Frontal cortex (tissue), 4 donors: ENCODE results near the gene FAM53A. TPM values are rescaled to one million over a fixed set of nuclear protein-coding genes. Genes with fewer than 3 reads are reported as not detected.
"Not testable (repeated sequence)": the region's sequence is repeated elsewhere in the genome, so short reads cannot be mapped to it uniquely, and the experiment has no call there.

Source experiments
- DNase-seq, 2 donors: peaks; one replicate each; pipeline ENCODE4 v3.0.0; 2012; ENCODE audit warnings: low spot score in 2 of 2
- FAIRE-seq: peaks from 2 replicates; lab custom pipeline; 2012; peaks lifted over from hg19 to GRCh38; lab: Jason Lieb, UNC
- total RNA-seq: library from RNA; depleted of rRNA; stranded (reverse); fragments of >200 nt; gene quantifications from one replicate; pipeline ENCODE4 v1.2.3, GENCODE V29; 2014
- donor health status: control.
- donor health status: control.
- donor health status: control.

Gene FAM53A
- total RNA-seq, 1 donor from 2014 or later = 0.82 TPM

DNA sequence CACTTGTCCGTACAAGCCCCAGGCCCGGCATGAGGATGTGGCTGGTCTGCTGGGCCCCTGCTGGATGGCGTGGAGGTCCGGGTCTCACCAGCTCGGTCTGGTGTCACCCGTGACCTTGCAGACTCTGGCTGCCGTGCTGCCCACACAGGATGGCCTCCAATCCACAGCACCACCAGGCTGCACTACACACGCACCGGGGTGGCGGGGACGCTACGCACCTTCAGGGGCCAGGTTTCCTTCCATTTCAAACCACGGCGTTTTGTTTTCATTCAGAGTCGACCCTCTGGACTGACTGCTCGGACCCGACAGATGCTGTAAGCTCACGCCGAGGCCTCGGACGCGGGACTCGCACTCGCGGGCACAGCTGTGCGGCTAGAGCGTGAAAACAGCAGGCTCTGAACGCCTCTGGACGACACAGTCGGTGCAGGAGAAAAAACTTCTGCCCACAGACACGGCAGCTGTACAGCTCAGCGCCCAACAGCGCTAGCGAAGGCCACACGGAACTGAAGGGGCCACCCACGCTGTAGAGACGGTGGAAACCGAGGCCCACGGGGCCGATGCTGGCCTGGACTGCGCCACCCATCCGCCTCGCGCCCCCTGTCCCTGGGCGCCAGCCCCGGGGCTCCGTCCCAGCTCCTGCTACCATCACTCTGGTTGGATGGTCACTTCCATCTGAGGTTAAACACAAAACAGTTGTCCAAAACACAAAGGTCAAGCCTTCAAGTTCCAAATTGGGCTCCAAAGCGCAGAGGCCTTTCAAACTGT lies 40.0 kb downstream of the FAM53A start:
- DNase-seq = no peak
- FAIRE-seq = no peak

DNA sequence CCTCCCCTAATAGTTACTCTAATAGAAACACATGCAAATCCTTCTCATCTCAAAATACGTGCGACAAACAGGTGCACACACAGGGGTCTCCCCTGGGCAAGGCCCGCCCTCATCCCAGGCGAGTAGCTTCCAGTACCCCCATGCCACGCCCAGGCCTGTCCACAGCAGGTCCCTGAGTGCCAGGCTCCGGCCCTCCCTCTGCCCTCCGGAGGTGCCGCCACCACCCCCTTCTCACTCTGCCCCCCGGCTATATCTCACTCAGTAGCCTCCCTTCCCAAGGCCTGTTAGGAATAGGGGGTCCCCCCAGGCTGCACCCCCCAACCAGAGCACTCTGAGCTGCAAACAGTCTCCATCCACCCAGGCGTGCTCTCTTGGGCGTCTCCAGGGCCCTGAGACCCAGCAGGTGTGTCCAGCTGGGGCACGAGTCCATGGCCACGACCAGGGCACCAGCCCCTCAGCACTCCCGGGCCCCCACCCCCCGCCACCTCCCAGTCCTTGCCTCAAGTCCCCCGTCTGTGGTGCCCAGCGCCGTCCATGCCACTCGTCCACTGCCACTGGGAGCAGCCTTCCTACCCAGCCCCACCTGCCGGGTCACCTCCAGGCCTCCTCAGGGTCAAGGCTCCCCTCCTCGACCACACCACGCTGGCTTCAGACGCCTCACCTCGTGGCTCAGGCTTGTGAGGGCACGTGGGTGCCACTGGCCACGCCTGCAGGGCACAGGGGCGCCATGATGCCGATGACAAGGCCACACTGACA lies 41.7 kb downstream of the FAM53A start:
- DNase-seq (no peak), FAIRE-seq (no peak)

DNA sequence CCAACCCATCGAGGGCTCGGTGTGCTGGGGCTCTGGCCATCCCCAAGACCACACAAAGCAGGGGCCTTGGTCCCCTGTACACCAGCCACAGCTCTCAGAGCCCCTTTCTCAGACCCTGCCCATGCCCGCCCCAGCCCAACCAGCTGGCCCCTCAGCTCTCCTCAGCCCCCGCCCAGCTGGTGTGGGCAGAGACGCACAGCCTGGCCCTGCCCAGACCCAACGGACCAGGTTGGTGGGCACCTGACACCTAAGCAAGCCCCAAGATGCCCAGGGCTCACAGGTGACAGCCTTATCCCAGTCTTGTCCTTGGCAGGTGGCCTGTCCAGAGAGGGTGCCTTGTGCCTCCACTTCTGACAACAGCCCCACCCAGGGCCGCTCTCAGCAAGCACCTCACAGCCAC lies 42.4 kb downstream of the FAM53A start:
- no peak for FAIRE-seq
- DNase-seq = no peak

DNA sequence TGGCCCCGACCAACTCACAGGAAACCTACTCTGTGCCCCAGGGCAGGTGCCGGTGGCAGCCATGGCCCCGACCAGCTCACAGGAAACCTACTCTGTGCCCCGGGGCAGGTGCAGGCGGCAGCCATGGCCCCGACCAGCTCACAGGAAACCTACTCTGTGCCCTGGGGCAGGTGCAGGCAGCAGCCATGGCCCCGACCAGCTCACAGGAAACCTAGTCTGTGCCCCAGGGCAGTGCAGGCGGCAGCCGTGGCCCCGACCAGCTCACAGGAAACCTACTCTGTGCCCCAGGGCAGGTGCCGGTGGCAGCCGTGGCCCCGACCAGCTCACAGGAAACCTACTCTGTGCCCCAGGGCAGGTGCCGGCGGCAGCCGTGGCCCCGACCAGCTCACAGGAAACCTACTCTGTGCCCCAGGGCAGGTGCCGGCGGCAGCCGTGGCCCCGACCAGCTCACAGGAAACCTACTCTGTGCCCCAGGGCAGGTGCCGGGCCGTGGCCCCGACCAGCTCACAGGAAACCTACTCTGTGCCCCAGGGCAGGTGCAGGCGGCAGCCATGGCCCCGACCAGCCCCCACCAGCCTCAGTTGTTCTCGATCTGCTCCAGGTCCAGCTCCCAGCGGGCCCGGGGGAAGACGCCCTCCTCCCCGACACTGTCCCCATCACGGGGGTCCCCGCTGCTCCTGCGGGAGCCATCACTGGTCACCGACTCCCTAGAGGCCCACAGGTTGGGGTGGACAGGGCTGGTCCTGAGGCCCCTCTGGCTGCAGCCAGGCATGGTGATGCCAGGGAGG lies 43.2 kb downstream of the FAM53A start:
- FAIRE-seq, DNase-seq: not testable (repeated sequence)

DNA sequence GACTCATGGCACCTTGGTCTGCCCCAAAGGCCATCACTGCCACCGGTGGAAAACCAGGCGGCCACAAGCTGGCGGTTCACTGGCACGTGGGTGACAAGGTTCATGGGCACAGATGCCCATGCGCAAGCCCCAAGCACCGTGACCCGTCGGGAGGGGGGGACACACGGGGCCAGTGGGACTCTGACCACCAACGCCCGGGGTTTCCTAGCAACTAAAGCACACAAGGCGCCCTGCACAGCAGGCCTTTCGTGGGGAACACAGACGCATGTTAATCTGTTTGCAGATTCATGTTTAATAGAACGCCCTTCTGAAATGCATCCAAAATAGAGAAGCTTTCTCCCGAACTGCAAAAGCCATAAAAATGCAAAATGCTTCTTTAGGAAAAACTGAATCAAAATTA lies 43.9 kb downstream of the FAM53A start:
- DNase-seq = no peak
- no peak for FAIRE-seq

DNA sequence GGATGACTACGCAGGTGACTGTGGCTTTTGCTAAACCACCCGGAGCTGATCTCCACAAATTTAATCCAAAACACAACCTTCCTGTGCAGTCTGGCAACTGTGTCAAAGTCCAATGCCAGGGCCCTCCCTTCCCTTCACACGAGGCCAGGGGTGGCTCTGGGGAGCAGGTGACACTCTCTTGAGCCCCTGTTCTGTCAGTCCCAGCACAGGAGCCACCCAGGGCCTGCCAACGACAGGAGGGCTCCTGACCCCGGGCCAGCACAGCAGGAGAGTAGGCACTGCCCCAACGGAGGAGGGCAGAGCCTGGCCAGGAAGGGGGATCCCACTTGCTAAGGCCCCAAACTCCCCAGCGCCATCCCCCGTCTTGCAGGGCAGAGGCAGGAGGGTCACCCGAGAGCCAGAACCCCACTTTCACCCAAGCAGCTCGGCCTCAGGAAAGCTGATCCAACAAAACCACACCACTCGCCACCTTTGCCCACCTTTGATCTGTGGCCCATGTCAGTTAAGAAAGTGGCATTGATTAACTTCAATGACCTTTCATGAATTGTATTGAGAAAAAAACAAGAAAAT lies 44.7 kb downstream of the FAM53A start:
- DNase-seq (no peak), FAIRE-seq (no peak)

DNA sequence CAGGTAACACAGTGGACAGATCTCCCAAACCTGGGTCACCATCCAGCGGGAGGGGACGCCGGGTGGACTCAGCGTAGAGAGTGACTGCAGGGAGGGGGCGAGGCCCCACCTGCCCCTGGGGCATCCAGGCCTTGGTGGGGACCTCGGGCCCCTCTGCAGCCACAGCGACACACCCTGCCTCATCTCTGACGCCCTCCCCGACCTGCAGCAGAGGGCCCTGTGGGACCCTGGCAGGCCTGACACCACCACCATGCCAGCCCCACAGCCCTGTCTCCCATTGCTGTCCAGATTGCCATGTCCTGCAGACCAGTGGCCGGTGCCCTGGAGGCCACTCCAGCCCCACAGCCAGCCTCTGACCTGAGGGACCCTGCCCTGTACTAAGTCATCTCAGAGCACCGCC lies 45.2 kb downstream of the FAM53A start:
- no peak for FAIRE-seq
- DNase-seq = no peak

DNA sequence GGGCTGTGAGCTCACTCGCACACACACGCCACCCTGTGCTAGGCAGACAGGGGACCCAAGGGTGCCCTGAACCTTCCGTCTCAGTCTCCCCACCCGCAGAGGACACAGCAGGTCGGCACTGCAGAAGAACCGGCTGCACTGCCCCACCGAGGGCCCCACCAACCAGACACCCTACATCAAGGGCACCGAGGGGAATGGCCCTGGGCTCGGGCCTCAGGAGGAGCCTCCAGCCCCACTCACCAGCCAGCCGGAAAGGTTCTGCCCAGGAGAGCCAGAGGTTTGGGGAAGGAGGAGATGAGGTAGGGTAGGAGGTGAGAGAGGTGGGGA lies 45.9 kb downstream of the FAM53A start:
- DNase-seq (no peak), FAIRE-seq (no peak)

DNA sequence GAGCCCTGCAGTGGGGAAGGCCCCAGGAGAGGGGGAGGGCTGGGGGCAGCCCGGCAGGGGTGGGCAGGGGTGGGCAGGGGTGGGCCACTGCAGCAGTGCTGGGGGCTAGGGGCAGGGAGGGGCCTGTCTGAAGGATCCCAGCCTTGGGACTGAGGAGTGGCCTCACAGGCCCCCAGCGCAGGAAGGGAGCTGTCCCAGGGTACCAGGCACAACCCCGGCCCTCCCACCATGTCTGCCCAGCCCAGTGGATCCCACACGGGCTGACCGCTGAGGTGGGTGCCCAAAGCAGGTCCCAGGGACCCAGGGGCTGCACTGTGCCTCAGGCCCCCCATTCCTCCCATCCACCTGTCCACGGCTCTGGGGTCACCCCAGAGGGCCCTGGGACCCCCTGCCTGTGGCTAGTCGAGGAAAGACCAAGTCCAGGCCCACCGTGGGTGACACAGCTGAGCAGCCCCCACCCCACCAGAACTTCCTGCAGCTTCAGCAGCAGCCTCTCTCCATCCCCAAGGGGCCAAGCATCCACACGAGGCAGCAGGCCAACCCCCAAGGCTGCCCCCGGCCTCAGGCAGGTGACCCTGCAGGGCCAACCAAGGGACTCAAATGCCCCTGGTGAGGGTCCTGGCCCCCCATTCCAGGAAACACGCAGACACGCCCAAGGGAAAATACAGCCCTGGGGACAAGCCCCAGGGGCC lies 46.4 kb downstream of the FAM53A start:
- no peak for DNase-seq
- no peak for FAIRE-seq

DNA sequence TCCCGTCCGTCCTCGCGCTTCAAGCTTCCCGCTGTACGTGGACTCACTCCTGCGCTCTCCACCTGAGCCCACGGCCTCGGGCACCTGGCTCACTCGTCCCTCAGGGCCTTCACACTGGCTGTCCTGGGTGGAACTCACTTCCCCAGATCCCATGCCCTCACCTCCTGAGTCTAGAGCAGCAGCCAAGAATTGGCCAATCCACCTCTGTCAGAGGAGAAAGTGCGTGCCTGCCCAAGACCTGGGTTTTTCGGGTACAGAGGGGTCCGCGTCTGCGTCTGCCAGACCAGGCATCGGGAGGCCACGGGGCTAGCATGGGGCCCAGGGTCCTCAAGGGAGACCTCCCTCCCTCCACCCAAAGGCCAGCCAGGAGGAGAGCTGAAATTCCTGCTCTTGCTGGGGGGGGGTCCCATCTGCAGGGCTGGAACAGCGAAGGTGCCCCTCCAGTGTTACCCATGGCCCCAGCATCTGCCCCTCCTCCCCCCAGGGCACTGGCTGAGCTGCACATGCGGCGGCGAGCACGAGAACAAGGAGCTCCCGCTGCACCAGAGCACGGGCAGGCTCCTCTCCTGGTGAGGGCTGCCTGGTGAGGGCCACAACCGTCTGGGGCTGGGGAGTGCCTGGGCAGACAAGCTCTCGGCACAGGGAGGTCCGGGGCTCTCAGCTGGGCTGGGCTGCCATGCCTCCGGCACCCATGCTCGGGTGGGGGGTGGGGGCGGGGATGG lies 47.5 kb downstream of the FAM53A start:
- no peak for DNase-seq
- FAIRE-seq = no peak

DNA sequence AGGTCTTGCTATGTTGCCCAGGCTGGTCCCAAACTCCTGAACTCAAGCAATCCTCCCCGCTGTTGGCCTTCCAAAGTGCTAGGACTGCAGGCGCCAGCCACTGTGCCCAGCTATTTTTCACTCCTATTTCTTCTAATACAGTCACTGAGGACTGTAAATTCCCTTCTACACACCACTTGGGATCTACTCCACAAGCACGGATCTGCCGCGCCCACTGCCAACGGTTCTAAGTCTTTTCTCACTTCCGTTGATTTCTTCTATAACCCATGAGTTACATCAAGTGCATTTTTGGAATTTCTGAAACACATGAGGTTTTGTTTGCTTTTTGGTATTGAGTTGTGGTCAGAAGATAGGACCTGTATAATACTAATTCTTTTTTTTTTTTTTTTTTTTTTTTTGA lies 48.6 kb downstream of the FAM53A start:
- FAIRE-seq (no peak), DNase-seq (no peak)

DNA sequence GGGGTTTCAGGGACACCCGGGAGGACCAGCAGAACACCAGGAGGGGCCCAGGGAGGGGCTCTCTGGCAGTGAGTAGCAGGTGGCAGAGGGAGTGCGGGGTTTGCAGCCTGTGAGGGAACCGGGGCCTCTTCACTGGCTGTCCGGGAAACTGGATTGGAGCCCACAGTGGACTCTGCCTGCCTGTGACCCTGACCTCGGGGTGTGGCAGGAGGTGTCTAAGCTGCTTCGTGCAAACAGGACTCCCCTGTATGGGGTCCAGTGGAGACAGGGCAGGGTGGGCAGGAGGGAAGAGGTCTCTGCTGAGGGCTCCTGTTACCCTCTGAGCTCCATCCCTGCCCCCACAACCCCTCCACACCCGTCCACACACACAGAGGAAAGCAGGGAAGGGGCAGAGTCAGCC lies 50.1 kb downstream of the FAM53A start:
- no peak for DNase-seq
- FAIRE-seq = no peak

DNA sequence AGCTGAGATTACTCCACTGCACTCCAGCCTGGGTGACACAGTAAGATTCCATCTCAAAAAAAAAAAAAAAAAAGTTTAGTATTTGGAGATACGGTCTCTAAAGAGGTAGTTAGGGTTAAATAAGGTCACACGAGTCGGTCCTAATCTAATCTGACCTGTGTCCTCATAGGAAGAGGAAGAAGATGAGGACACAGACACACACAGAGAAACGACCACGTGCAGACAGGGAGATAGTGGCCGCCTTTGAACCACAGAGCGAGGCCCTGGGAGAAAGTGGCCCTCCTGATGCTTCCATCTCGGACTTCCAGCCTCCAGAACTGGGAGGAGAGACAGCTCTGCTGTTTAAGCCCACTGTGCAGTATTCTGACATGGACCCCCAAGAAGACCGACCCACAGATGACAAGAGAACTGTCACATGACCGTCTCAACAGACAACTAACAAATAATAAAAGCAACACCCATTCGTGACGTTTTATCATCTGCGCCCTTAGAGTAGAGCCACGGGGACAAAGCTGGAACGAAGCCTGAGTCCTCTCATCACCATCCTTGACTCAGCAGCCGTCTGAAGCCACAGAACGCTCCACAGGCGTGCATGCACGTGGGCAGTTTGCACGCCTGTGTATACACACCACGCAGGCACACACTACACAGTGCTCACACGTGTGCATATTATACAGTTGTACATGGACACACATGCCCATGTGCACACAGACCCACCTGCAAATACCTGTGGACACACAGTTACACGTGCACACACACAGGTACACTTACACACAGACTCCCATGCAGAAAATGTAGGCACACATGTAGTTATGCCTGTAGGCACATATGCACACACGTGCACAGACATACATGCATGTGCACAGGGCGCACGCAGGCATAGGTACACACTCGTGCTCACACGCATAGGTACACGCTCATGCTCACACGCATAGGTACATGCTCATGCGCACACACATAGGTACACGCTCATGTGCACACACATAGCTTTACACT lies 51.7 kb downstream of the FAM53A start:
- FAIRE-seq = no peak
- no peak for DNase-seq

DNA sequence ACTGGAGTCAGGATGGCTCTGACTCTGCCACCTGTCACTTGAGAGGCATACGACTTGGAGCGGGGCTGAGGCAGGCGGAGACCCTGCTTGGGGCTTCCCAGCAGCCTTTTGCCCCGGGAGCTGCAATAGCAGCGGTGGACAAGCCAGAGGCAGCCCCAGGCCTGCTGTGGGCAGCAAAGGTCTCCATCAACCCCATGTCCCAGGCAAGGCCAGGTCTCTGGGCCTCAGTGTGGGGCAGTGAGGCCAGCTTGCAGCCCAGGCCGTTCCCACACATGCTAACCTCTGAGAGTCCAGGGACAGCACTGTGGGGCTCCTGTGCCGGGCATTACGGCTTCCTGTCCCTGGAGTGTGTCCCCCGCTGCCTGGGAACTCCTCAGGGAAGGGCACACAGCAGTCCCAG lies 53.0 kb downstream of the FAM53A start:
- FAIRE-seq = no peak
- no peak for DNase-seq

DNA sequence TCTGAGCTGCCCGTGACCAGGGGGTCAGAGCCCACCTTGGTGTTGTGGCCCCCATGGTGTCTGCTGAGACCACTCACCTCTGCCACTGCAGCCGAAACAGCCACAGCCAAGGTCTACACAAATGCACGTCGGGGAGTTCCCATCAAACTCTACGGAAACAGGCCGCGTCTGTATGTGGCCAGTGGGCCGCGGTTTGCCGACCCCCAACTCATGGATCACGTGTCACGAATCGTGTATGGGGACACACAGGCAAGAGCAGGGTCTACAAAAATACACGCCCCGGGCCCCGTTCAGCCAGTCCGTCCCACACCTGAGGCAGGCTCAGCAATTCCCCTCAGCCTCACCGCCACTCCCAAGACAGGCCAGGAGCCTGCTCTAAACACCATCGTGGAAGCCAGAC lies 53.8 kb downstream of the FAM53A start:
- DNase-seq (no peak), FAIRE-seq (no peak)

DNA sequence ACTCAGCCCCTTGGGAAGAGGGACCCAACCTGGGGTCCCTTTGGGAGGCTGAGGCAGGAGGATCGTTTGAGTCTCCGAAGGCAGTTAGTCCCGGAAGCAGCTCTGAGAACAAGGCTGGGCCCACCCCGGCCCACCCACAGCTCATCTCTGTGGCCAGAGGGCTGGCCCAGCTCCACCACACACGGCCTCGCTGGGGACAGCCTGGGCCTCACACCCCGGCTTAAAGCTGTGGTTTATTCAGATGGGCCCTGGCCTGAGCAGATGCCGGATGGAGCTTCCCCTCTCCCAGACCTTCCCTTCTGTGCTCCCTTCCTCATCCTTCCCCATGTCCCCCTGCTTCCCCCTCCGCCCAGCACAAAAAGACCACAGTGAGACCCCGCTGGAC lies 54.4 kb downstream of the FAM53A start:
- FAIRE-seq (no peak), DNase-seq (no peak)

DNA sequence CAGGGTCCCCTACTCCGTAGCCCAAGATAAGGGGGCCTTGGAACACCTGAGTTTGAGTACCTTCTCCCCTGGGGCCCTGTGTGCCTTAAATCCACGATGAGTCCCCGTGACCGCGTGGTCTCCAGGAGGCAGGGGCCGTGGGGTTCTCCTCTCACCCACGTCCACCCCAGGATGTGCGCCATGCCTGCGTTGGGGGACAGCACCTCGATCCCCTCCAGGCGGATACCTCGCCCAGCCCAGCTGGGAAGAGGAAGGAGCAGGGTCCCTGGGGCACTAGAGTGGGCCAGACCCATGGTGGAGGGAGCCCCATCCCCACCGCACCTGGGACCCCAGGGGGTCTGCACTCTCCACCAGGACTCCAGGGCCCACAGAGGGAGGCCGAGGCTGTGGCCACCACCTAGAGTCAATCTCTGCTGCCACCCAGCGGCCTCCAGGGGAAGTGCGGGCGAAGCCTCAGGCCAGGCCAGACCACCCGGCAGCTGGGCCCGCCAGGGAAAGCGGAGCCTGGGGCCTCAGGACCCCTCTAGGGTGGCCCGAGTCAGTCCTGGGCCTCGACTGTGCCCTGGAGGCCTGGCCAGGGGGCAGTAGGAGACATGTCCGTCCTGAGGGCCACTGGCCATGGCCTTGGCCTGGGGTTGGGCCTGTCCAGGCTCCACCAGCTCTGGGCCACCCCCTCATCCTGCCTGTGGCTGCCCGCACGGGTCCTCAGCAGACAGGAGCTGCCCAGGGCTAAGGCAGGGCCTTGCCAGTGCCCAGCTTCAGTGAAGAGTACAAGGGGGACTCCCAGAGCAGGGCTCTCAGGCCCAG lies 55.0 kb downstream of the FAM53A start:
- DNase-seq (peak; percentile 78 to 86), FAIRE-seq (no peak)
